GM18861 (cell line): ENCODE results near the gene PRSS8.

Experiments
- ATAC-seq: cut with Tn5 transposase; IDR thresholded peaks from one replicate; pipeline ENCODE4 v1.9.1; 2021; ENCODE audit not compliant: unreplicated experiment

The PRSS8 gene

DNA sequence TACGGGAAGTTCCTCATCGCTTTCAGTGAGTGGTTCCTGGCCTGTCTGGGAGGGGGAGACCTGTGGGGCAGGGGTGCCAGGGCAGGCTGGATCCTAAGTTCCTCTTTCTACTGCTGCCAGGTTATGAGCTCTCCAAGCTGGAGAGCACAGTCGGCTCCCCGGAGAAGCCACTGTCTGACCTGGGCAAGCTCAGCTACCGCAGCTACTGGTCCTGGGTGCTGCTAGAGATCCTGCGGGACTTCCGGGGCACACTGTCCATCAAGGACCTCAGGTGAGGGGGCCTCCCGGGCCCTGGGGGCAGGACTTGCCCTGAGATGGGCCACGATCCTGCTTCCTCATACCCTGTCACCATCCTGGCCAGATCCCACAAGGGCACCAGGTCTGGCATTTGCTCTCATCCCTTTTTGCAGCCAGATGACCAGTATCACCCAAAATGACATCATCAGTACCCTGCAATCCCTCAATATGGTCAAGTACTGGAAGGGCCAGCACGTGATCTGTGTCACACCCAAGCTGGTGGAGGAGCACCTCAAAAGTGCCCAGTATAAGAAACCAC is 5.1 kb downstream of the PRSS8 start:
- no peak for ATAC-seq

DNA sequence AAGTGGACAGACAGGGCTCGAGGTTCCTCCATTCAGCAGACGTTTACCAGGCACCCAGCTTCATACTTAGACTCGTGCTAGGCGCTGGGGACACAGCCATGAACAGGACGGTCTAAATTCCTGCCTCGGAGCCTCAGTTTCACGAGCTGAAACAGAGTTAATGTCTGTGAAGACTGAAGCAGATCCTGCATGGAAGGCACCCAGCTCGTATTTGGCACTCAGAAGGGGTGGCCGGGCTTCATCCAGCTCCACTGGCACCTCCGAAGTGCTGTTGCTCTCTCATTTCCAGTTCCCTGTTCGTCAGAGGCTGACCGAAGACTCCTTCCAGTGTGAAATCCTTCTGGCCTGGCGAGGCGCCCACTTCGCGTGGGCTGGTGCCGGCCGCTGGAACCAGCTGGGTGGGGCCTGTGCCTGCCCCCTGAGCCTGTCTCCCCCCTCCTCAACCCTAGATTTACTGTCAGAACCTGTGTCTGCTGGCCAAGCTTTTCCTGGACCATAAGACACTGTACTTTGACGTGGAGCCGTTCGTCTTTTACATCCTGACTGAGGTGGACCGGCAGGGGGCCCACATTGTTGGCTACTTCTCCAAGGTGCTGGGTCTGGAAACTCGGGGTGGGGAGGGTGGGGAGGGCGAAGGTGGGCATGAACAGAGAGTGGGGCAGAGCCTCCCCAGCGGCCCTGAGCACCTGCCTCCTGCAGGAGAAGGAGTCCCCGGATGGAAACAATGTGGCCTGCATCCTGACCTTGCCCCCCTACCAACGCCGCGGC is 5.8 kb downstream of the PRSS8 start:
- ATAC-seq, result no peak

DNA sequence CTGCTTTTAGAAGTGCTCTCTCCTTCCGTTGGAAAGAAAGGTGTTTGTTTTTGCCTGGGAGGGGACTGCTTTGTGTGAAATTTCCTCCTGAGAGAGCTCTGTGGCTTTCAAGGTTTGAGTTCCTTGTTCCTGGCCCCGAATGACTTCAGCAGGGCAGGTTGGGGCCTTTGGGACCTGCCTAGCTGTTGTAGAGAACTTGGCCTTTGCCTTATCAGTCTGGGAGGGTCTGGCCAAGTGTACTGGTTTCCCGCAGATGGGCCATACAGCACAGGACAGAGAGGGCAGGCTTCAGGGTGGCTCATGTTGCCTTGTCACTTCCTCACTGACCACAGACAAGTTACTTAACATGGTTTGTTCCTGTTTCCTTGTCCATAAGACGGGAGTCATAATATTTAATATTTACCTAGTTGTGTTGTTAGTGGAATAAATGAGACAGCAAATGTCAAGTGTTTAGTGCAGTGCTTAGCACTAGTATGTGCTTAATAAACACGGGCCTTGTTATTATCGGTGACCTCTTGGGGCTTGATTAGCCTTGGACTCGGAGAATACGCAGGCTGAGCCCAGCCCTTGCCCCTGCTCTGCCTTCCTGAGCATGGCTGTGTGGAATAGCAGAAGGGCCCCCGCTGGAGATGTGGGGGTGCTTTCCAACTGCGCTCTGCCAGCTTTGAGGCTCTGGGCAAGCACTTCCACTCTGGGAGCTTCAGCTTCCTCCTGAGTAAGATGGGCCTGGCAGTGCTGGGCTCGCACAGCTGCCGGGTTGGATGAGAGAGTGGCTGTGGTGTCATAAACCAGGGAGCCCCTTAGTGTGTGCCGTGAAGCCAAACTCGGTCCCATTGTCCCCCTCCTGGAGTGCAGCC is 6.6 kb downstream of the PRSS8 start:
- ATAC-seq, result no peak

DNA sequence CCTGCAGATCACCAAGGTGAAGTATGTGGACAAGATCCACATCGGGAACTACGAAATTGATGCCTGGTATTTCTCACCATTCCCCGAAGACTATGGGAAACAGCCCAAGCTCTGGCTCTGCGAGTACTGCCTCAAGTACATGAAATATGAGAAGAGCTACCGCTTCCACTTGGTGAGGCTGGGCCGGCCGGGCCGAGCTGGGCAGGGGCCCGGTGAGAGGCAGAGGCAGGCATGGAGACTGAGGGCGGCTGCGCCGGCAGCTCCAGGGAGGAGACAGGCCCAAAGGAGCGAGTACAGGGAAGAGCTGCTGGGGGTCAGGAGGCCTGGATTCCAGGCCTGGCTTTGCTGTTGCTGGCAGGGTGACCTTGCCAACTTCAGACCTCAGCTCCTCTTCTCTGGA is 8.3 kb downstream of the PRSS8 start:
- no peak for ATAC-seq

DNA sequence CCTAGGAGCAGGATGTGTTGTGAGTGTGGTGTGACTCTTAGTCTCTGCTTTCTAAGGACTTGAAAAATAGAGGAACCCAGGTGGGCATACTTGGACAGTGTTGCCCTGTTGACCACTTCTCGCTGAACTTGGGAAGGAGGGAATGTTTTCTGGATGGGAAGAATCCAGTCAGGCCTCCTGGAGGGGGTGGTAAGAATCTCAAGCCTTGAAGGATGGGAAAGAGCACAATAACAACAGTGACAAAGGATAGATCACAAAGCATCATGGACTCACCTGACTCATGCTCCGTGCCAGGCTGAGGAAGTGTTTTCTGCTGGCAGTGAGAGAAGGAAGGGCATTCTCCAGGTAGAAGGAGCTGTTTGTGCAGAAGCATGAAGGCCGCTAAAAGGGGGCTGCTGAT is 9.7 kb downstream of the PRSS8 start:
- ATAC-seq, result no peak

DNA sequence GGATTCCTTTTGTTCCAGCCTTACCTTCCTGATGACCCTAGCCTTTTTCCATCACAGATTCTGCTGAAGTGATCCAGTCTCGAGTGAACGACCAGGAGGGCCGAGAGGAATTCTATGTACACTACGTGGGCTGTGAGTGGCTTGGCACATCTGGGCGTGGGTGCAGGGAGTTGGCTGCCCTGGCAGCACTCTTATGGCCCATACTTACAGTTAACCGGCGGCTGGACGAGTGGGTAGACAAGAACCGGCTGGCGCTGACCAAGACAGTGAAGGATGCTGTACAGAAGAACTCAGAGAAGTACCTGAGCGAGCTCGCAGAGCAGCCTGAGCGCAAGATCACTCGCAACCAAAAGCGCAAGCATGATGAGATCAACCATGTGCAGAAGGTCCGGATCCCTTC is 15.4 kb downstream of the PRSS8 start:
- ATAC-seq, result no peak

DNA sequence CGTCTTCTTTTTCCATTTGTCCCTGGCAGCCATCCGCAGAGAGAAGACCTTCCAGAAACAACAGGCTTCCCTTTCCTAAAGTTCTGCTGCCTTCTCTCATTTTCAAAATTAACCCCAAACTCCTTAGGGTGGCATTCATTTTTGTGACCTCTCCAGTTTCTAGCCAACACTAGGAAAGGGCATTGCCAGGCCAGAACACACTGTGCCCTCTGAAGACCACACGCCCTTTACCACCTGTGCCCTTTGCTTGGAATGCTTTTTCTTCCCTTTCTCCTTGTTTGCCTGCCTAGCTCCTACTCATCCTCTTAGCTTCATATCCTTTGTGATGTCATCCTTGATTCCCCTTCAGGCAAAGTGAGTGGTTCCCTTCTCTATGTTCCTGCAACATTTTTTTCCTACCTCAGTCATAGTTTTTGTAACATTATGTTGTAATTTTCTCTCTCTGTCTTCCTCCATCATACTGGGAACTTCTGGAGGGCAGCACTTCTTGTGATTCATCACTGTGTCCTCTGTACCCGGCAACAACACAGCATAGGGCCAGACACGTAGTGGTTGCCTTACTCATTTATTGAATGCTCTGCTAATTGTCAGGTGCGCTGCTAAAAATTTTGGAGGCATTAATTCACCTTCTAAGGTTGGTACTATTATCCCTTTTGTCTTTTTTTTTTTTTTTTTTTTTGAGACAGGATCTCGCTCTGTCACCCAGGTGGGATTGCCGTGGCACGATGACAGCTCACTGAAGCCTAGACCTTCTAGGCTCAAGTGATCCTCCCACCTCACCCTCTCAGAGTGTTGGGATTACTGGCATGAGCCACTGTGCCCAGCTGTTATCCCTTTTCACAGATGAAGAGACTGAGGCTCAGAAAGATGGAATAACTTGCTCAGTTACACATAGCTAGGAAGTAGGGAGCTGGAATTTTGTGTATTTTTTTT is 17.0 kb downstream of the PRSS8 start:
- no peak for ATAC-seq

DNA sequence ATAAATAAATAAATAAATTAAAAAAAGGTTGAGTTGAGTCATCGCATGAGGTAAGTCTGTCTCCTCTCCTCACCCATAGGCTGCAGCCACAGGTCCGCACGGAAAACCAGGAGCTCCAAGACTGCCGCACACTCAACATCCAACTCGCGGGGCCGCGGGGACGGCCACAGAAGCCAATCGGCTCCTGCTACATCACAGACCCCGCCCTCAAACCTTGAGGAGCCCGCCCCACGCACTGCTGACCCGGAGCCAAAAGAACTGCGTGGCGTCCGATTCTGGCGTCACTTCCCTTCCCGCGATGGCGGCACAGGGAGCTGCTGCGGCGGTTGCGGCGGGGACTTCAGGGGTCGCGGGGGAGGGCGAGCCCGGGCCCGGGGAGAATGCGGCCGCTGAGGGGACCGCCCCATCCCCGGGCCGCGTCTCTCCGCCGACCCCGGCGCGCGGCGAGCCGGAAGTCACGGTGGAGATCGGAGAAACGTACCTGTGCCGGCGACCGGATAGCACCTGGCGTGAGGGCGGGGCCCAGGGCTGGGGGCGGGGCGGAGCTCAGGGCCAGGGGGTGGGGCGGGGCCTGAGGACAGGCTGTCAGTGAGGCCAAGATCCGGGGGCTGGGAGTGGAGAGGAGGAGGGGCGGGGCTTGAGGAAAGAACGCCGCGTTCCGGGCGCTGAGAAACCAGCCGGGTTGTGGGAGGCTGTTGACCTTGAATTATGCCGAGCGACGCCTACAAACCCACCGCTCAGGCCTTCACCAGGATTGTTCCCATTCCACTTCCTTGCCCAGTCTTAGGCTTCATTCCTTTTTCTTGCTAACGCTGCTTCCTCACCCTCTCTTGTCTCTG is 17.9 kb downstream of the PRSS8 start, which contains the start of gene KAT8:
Gene KAT8, plus strand, starts transcription at position 281 of the 839 bp plus-strand sequence. Its CDS starts 18 bp downstream, at position 299.
- ATAC-seq, result peak; percentile 74

DNA sequence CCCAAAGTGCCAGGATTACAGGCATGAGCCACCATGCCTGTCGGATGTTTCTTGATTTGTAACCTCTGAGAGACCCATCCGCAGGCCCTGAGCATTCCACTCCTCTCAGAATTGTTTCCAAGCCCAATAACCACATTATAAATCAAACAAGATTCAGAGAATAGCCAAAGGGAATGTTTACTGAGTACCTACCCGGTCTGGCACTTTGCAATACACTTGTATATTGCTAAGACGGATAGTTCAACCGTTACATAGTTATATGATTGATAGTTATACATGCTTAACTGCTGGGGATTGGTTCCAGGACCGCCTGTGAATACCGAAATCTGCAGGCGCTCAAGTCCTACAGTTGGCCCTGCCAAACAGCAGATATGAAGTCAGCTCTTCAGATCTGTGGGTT is 21.1 kb downstream of the PRSS8 start:
- ATAC-seq, result no peak

DNA sequence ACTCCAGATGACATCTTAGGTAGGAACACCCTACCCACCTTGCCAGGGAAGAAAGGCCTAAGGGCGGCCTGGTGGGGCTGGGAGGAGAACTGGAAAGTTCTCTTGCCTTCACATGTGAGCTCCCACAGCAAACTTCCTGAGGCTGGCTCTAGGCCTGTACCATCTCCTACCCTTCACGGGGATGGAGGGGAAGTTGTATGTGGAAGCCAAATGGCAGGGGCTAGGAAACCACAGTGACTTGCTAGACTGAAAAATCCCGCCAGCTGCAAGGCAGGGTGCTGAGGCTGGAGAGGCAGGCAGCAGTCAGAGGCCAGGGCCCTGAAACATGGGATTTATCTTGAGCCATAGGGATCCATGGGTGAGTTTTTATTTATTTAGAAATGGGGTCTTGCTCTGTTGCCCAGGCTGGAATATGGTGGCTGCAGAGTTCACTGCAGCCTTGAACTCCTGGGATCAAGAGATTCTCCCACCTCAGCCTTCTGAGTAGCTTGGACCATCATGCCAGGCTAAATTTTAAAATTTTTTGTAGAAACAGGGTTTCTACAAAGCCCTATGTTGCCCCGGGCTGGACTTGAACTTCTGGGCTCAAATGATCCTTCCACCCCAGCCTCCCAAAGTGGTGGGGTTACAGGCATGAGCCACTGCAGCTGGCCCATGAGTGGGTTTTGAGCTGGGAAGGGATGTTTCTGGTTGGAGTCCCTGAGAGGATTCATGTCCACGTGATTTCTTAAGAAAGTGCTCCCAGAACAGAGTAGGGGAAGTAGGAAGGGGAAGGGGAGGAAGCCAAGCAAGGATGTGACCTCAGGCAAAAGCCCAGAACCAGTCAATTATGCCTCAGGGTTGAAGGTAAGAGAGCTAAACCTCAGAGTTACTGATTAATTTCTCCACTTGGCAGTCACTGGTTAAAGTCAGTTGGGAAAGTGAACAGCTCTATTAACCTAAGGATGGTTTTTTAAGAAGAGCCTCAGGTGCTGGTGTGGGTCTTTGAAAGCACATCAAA is 22.1 kb downstream of the PRSS8 start:
- peak; percentile 30 for ATAC-seq

DNA sequence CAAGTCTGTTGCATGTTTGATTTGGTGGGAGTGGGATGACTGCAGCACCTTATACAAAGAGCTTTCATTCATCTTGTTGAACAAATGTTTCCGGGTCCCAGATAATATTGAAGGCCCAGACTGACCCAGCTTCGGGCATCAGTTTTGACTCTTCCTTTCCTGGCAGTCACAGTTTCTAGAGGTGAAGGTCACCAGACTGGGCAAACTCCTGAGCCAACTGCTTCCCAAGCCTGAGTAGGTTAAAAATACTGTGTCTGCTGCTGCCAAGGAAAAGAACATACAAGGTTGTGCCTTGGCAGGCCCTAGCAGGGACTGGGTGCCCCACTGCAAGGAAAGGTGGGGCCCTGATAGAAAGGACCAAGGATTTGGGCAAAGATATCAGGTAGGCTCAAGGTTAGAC is 22.8 kb downstream of the PRSS8 start:
- no peak for ATAC-seq

DNA sequence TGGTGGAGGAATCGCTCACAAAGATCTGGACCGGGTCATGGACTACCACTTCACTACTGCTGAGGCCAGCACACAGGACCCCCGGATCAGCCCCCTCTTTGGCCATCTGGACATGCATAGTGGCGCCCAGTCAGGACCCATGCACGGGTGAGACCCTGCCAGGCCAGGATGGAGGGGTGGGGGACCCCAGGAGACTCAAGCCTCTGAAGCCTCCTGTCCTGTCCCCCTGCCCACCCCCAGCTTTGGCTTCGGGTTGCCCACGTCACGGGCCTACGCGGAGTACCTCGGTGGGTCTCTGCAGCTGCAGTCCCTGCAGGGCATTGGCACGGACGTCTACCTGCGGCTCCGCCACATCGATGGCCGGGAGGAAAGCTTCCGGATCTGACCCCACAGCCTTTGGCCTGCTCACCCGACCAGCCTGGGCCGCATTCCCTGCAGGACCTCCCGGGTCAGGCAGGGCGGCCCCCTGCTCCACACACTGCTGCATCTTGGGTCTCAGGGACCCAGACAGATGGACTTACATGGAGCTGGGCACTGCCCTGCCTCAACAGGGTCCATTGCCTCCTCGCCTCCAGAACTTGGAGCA is 23.6 kb downstream of the PRSS8 start:
- ATAC-seq, result no peak

DNA sequence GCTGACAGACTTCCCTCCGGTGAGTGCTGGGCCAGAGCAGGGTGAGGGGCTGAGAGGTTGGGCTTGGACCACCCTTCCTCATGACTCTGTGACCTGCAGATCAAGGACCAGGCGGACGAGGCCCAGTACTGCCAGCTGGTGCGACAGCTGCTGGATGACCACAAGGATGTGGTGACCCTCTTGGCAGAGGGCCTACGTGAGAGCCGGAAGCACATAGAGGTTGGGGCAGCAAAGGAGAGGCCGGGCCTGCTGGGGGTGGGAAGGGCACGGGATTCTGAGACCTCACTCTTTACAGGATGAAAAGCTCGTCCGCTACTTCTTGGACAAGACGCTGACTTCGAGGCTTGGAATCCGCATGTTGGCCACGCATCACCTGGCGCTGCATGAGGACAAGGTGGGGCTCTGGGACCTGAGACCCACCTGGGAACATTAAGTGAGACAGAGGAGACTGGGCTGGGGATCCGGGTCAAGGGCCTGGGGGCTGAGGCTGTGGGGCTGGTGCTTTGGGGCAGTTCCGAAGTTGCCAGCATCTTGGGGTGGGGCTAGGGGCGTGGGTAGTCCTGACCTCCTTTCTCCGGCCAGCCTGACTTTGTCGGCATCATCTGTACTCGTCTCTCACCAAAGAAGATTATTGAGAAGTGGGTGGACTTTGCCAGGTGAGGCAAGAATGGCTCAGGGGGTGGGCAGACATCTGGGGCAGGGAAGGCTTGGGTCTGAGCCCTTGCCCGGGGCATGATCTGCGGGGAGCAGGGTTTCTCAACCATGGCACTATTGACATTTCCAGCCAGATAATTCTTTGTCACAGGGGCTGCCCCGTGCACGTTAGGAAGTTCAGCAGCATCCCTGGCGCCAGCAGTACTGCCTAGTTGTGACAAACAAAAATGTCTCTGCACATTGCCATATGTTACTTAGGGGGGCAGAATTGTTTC is 25.2 kb downstream of the PRSS8 start:
- no peak for ATAC-seq

DNA sequence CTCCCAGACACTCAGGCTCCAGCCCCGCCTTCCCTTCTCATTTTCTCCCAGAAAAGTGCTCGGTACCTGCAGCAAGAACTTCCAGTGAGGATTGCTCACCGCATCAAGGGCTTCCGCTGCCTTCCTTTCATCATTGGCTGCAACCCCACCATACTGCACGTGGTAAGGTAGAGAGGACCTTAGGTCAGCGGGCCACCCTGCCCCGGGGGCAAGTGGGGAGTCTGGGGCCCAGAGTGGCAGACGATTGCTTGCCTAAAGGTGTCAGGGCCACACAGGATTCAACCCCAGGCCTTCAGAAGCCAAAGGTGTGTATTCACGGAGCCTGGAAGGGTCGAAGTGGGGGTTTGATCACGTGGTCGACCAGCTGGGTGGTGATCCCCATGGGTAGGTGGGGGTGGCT is 25.9 kb downstream of the PRSS8 start:
- no peak for ATAC-seq

DNA sequence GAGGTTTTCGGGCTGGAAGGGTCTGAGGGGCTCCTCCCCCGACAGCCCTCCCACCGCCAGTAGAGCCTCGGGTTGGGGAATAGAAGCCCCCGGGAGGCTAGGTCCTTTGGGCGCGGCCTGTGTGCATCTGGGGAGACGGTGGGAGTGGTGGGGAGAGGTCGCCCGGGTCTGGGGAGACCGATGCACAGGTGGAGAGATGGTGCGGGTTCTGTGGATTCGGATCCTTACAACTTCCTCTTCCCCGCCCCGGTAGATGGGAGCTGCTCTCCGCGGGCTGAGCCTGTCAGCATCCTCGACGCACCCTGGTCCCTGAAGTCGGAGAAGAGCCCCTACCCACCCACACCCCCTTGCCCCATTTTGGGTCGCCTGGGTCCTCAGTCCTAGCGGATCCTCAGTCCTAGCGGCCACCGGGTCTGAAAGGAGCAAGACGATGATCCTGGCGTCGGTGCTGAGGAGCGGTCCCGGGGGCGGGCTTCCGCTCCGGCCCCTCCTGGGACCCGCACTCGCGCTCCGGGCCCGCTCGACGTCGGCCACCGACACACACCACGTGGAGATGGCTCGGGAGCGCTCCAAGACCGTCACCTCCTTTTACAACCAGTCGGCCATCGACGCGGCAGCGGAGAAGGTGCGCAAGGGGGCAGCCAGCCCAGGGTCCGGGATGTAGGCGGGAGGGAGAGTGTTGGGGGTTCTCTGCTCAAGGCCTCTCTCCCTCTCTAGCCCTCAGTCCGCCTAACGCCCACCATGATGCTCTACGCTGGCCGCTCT is 26.6 kb downstream of the PRSS8 start:
- no peak for ATAC-seq

DNA sequence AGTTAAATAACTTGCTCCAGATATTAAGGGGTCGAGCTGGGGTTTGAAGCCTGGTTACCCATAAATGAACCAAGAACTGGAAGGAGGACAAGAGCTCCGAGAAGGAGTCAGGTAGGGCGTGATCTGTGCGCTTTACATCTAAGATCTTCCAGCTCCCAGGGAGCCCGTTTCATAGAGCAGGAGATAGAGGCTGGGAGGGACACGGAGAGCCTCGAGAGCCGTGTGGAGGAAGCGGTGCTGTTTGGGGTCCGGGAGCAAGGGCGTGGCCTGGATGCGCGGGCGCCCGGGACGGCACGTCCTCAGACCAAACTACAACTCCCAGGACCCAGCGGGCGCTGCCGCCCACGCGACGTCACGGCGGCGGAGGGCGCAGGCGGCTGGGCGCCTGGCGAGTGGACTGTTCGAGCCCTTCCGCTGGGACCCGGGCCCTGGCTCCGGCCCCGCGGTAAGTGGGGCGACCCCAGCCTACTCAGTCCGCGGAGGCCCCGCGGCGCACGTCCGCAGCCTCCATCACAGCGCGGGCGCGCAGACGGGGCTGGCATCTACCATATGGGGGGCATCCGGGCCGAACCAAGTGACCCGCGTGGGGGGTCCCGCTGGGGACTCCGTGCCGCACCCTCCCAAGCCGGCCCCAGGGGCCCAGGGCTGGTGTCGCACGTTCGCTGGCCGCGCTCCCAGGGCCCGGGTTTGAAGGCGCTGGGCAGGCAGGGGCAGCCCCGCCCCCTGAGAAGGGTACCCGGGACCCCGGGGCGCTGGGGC is 27.3 kb downstream of the PRSS8 start, which contains the start of gene BCKDK:
Gene BCKDK, plus strand, starts transcription at position 352 of the 759 bp plus-strand sequence. CDS start 838 bp downstream, outside the sequence.
- peak; percentile 70 for ATAC-seq
